IPS-11a (cell line): ENCODE data around the gene TLE1.

Source experiments
- H3K4me3 ChIP-seq: one replicate; pipeline ENCODE4 v1.5.1; 2013; ENCODE audit warnings: low read depth, low read length, control low read depth

Gene TLE1

DNA sequence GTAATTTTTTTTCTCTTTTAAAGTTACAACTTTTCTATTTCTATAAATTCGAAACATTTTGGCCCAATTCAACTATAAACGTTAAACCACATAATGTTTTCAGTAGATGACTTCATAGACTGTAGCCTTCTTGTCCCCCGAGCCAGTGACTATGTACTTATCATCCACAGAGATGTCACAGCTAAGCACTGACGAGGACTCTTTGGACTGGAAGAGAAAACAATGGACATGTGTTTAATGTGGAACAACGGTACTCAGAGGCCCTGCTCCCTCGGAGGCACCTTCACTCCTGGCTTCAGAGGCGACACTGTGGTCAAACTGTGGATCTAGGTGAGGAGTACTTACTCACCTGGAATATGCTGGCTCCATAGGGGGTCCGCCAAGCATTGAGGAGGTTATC, 105.2 kb downstream of the TLE1 start:
- H3K4me3 ChIP-seq, result no peak overlapping the region

DNA sequence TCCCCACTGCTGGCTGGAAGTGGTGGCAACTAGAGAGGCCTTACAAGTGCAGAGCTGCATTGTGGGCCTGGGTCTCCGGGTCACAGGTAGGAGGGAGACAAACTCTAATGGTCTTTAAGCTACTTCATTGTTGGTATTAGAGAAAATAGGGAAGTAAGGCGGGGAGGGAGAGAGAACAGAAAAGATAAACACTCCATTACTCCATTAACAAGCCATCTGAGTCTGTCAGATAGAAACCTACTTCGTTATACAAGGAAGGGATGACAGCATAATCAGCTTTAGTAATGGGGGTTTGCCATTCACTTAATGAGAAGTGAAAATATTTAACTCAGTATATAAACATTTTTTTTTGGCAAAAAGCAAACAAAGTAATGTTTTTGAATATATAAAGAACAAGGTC, 107.4 kb downstream of the TLE1 start:
- no peak overlapping the region for H3K4me3 ChIP-seq

DNA sequence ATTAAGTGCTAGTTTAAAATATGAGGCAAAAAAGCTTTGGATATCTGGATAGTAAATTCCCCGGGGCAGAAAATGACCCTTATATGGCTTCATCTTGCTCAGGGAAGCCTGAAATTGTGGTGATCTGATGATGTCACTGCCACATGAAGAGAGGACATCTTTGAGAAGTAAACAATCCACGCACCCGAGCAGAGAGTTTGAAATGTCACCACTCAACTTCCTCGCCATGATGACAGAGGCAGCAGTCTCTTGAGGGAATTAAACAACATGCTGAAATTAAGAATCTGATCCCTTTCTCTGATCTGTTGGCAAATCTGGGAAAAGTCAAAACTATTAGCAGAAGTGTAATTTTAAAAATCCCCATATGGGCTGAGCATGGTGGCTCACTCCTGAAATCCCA, 110.0 kb downstream of the TLE1 start:
- H3K4me3 ChIP-seq, result no peak overlapping the region

DNA sequence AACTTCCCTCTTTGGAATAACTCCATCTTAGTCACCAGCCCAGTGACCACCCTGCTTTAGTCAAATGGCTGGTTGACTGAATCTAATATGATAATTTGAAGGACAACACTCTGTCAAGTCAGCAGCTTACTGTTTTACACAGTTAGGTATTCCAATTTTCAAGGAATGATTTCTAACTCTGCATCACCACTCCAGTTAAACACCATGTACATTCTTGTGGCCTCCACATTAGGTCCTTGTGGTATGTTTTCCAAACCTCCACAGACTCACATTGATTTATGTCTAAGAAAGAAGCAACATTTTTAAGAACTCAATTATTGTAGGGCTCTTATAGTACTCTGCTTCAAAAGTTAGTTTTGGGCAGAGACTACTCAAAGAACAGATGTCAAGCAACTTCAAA, 110.7 kb downstream of the TLE1 start:
- H3K4me3 ChIP-seq, result no peak overlapping the region

DNA sequence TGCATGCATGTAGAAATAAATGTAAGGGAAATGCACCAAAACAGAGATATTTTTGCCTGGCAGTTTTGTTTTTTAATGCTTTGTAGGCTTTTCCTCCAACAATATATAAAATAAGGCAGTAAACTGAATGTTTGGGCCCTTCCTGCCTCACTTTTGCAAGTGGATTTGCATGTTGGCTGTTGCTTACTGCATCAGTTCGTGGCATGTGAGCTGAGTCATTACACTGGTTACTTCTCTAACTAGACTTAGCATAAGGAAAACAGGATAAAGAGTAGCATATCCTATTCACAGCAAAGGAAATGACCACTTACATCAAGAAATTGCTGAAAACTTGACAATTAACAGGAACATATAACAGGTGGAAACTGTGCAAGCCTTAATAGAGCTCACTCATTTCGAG, 113.4 kb downstream of the TLE1 start:
- H3K4me3 ChIP-seq, result no peak overlapping the region

DNA sequence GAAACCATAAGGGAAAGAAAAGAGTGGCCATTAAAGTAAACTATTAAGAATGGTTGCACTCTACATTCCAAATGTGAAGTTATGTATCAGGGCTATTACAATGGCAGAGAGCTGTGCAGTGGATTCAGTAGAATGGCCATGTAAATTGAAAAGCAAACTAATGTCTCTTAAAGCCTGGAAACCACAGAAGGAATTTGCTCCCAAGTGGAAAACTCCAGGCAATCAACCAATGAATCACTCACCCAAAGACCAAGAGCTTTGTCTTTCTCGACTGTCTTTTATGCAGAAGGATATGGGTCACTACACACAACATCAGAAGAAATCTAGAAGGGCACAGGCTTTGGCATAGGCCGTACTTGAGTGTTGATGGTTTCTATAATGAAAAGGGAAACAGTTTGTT, 114.9 kb downstream of the TLE1 start:
- H3K4me3 ChIP-seq, result no peak overlapping the region

DNA sequence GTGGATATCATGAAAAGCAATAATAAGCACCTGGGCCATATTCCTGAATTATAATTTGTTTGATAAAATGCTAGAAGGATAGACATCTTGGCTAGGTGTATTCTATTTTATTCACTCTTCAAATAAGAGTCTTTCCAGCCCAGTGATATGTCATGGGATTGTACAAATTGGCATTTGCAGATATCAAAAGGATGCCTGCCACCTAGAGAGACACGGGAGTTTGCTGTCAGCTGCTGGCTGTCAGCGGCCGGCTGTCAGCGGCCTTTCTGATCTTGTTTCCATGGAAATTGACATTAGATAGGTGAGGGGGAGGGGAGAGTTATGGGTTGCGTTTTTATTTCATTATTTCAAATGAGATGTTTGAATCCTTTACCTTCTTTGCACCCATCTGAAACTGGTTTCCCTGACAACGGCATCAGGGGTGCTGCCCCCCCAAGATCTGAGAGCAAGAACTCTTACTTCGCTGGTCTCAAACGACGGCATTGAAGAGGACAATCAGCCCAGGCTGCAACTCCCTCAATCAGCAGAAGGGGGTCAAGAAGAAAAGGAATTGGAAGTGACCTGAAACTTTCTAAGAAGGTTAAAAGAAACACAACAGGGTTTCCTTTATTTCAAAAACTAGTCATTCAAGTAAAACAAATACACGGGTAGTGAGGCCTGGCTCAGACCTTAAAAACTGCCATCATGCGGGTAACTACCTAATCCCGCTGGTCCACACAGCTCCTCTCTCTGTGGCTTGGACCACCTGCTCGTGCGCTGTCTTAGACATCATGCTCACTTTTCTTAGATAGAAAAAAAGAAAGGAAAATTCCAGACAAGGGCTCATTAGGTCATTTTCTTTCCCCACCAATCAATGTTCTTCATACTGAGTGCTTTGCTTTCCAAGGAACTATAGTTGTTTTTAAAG, 115.7 kb downstream of the TLE1 start:
- H3K4me3 ChIP-seq, result no peak overlapping the region

DNA sequence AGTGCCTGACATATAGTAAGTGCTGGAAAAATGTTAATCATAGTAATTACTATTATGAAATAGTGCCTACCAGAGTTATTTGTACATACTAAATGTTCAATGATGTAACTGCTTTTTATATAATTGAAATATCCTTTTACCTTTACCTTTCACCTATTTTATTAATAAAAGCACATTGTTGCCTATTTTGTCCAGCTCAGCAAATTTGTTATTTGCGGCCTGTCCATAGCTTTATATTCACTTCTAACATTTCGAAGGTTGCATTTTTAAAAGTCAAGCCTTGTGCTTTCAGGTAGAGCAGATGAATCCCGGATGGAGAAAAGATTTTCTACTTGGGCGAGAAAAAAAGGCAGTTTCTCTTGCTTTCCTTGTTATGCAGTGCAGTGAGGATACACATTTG, 119.3 kb downstream of the TLE1 start:
- no peak overlapping the region for H3K4me3 ChIP-seq

DNA sequence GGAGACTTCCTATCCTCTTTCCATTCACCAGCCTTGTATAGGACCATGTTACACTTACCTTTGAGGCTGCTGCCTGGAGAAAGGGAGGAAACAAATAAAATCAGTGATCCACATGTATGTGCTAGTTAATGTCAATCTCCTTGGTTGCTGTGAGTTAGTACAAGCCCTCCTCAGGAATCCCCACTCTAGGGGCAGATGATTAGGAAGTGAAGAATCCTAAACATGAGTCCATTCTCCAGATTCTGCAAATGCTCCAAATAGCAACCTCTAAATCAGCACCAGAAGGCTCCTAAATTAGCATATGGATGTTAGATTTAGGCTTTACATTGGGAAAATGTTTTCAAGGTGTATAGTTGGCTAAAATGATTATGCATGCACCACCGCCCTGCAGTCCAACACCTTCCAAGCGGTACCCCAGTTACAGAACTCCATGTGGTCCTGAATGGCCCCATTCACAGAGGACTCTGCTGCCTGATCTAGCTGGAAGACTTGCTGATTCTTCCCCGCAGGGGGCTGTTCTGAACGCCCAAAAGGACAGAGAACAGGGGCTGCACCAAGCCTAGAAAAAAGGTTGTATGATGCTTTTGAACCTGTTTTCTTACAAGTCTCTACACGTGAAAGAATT, 123.2 kb downstream of the TLE1 start:
- no peak overlapping the region for H3K4me3 ChIP-seq

DNA sequence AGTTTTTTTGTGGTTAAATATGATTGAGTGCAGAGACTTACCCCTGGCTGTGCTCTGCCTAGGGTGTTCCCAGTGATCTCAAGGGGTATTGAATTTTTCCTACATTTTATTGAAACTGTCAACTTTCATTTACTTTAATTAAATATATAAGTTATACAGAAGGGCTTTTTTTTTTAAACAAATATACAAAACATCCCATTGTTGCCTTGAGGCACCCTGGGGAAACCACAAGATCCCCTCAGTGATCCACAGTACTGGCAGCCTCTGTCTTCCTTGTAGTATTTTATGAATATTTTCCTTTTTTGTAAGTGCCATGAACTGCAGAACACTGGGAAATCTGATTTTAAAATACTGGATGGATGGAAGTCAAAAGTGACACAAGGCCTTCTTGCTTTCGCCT, 123.7 kb downstream of the TLE1 start:
- H3K4me3 ChIP-seq, result no peak overlapping the region

DNA sequence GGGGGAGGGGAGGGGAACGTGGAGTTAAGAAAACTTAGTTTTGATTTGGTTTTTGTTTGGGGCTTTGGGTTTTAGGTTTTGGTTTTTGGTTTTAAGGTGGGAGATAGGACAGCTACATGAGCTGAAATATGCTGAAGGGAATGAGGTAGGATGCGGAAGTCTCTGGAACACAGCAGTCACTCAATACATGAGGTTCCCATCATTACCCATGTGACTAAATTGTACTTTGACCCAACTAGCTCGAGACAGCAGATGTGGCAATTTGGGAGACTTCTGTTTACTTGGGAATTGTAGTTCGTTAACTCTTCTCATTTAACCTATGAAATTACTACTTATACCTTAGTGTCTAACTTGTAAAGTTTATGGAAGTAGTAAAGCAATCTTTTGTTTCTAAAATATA, 124.2 kb downstream of the TLE1 start:
- H3K4me3 ChIP-seq, result no peak overlapping the region

DNA sequence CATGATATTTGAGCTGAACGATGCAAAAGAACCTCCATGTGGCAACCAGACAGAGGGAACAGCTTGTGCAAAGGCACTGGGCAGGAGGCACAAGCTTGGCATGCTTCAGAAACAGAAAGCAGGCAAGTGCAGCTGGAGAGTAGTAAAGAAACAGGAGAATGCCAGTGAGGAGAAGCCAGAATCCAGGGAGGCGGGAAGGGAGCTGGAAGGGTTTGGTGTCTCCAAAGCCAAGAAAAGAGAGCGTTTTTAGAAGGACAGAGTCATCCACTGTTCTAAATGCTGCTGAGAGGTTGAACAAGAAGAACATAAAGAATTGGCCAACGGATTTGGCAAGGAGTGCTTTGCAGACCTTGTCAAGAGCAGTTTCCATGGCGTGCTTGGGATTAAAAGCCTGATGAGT, 124.7 kb downstream of the TLE1 start:
- no peak overlapping the region for H3K4me3 ChIP-seq

DNA sequence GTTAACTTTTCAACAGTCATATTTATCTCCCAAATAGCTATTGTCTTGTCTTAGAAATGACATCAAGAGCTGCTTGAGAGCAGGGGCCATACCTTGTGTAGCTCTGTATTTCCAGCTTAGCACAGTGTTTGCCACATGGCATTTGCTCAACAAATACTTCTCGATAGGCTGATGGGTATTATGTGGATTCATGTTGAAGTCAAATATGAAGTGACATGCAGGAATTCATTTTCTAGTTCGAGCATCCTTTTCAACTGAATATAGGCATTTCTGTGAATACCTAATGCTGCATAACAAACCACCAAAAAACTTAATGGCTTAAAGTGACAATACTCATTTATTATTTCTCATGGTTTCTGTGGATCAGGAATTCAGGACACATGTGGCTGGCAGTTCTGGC, 125.6 kb downstream of the TLE1 start:
- H3K4me3 ChIP-seq, result no peak overlapping the region

DNA sequence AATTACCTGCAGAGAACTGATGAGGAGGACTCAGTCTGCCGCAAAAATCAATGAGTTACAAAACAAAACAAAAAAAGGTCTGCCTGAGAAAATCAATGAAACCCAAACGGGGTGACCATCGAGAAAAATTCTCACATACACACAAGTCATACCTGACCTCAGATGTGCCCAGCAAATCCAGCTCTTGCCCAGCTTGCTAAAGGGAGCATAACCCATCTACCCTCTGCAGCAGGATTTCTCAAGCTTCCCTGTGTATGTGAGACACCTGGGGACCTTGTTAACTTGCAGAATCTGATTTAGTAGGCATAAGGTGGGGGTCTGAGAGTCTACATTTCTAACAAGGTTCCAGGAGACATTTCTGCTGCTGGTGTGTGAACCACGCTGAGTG, 126.3 kb downstream of the TLE1 start:
- no peak overlapping the region for H3K4me3 ChIP-seq

DNA sequence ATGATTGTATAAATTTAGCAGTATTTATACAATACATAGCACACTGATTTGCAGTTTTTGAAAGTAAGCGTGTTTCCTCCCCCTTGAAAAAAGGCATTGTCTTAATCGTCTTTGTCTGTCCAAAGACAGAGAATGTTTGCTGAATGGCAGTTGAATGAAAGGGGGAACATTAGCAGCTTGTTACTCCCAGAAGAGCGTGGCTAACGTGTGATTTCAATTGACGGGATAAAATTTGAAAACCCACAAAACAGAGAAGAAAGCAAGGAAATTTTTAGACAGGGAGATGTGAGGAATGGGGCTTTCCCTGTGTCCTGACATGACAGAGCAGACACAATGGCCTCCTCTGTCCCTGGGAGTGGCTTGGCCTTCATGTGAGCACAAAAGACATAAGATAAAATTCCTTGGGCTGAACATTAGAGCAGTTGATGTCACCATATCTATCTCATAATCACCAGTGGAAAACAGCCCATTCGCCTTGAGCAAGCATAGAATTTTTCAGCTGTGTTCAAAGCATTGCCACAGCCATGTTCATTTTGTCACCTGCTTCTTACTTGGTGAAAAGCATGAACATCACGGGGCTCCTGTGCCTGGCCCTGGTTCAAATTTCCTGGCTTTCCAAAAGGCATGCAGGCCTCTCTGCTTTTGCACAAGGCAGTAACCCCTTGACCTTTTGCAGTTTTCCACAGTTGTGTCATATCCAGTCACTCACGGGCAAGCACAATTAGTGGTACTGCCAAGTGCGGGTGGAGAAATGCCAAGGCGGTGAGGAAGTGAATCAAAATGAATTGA, 126.9 kb downstream of the TLE1 start:
- no peak overlapping the region for H3K4me3 ChIP-seq

DNA sequence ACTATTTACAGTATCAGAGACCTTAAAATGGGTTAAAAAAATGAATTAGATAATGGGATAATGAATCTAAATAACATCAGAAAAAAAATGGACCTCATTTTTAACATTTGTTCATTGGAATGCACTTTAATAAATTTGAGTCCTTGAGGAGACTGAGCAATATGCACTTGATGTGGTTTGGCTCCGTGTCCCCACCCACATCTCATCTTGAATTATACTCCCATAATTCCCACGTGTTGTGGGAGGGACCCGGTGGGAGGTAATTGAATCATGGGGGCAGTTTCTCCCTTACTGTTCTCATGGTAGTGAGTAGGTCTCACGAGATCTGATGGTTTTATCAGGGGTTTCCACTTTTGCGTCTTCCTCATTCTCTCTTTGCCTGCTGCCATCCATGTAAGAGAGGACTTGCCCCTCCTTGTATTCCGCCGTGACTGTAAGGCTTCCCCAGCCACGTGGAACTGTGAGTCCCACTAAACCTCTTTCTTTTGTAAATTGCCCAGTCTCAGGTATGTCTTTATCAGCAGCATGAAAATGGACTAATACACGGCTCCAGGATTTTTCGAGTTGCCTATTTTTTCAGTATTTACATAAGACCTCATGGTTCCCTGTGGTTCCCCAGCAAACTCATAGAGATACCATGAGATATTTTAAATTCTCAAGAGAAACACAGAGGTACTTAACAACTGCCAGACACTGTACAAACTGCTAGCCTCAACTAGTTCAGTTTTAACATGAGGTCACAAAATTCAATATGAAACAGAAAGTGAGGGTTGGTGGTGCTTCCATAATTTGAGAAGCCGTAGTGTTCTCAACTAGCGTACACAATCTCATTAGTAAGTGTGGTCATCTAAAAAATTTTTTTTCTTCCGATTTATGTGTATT, 128.3 kb downstream of the TLE1 start:
- no peak overlapping the region for H3K4me3 ChIP-seq

DNA sequence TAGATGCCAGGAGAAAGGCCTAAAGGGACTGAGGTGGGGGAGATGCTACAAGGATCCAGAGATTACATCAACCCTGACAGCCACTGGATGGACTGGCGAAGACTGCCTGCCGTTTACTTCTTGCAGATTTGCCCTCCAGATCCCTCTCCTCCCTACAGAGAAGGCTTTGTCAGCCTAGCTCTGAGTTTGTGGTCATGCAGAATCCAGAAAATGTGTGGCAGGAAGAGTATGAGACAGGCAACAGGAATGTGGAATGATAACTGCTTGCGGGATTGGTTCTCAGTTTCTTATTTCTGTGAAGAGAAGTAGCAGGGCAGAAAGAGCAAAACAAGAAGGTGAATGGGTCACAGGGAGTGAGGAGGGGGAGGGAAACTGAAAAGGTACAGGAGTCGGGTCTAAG, 129.6 kb downstream of the TLE1 start:
- H3K4me3 ChIP-seq, result no peak overlapping the region

DNA sequence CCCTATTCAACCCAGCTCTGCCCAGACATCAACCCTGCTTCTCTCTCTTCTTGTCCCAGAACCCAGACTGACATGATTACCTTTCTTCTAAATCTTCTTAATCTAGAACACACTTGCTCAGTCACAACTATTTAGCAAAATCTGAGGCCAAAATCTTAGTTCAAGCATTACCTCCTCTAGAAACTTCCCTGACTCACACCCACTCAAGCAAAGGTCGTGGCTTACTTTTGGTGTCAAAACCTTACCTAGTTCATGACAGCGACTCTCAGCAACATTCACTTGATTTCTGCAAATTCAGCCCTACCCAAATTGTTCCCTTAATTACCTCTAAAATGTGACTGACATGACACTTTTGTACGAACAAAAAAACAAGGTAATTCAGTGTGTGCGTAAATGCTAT, 130.2 kb downstream of the TLE1 start:
- H3K4me3 ChIP-seq, result no peak overlapping the region

DNA sequence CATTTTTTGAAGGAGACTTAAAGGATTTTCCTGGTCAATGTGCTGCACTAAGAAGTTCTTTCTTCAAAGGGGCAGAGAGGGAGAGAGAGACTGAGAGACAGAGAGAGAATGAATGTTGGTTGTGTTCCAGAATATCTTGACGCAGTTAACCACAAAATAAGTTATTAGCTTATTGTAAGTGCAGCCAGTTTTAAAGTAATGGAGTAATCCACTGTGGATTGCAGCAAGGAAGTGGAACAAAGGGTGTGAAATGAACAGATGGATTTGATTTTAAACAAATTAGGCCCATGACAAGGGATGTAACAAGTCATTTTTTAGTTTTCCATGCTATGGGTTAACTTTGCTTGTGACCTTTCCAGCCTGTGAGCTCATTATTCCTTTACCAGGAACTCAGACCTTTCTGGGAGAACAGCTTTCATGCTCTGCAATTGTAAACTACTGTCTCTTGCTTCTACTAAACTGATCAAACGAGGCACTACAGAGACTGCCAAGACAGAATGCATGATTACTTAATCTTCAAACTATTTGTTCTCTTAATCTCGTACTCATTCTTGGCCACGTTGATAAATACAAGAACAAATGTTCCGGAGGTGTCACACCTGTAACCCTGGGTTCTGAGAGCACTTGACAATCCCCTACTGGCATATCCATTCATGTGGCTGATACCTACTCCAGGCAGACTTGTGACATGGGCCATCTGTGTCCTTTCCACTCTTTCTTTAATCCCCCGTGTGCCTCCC, 131.1 kb downstream of the TLE1 start:
- no peak overlapping the region for H3K4me3 ChIP-seq

DNA sequence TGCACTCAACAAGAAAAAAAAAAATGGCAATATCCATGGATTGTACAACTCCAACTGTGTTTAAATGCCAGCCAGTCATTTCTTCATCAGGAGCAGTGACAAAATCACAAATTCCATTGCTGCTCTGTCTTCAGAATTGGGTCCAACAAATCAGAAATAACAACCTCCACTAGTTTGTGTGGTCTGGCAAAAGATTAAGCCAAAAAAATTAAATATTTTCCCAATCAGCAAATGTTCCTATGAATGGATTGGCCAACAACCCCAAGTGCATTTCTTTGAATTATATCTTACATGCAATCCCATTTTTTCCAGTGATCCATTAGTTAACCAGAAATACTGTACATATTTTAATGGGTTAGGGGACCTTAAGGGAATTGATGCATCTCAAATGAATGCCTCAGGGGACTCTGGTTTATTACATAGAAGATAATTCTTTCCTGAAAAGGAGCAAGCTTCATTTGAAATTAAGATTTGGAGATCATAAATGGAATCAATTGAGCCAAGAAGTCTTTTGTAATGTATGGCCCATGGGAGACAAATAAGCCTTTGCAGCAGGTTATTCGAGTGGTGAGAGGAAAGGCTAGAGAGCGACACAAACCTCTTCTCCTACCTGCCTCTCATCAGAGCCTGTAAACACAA, 131.8 kb downstream of the TLE1 start:
- no peak overlapping the region for H3K4me3 ChIP-seq
